ENCODE data around the gene FAM200A.

DNA sequence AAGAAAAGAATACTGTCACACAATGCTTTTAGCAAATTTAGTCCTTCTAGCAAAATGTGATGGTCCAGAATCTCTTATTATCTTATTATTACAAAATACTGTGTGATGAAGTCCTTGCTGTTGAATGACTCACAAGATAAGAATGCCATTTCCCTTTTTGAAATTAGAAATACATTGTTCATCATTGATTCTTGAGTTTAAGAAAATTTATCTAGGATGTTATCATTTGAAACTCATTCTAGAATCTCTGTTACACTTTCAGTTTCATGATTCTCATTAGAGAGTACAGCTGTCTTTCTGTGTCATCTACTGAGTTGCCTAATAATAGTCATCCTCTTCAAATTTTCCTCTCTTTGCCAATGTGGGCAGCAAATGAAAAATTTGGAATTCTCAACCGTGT is 37.9 kb downstream of the FAM200A start:
- no peak for TF ChIP-seq POLR2A (IDR thresholded peaks at IDR 0.05)
- TF ChIP-seq, protein P1, sequence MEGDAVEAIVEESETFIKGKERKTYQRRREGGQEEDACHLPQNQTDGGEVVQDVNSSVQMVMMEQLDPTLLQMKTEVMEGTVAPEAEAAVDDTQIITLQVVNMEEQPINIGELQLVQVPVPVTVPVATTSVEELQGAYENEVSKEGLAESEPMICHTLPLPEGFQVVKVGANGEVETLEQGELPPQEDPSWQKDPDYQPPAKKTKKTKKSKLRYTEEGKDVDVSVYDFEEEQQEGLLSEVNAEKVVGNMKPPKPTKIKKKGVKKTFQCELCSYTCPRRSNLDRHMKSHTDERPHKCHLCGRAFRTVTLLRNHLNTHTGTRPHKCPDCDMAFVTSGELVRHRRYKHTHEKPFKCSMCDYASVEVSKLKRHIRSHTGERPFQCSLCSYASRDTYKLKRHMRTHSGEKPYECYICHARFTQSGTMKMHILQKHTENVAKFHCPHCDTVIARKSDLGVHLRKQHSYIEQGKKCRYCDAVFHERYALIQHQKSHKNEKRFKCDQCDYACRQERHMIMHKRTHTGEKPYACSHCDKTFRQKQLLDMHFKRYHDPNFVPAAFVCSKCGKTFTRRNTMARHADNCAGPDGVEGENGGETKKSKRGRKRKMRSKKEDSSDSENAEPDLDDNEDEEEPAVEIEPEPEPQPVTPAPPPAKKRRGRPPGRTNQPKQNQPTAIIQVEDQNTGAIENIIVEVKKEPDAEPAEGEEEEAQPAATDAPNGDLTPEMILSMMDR (IDR thresholded peaks at IDR 0.05): no peak

Data from uterus (tissue), 2 donors.